Endothelial cell (in vitro differentiated cells): ENCODE measurements around the gene SLC16A6. TPM values are rescaled to one million over a fixed set of nuclear protein-coding genes. Genes with fewer than 3 reads are reported as not detected.
"Not testable (repeated sequence)": the region's sequence is repeated elsewhere in the genome, so short reads cannot be mapped to it uniquely, and the experiment has no call there.

ENCODE experiments used
- DNase-seq: peaks from one replicate; pipeline ENCODE4 v3.0.0; 2021; ENCODE audit warnings: low spot score
- H3K27ac Mint-ChIP-seq: one replicate; pipeline ENCODE4 v1.8.0; 2021; ENCODE audit warnings: mixed read lengths, inconsistent platforms; ENCODE audit not compliant: unreplicated experiment
- H3K27me3 Mint-ChIP-seq: one replicate; pipeline ENCODE4 v1.8.0; 2021; ENCODE audit warnings: mild to moderate bottlenecking, moderate library complexity, mixed read lengths, inconsistent platforms; ENCODE audit not compliant: unreplicated experiment
- H3K36me3 Mint-ChIP-seq: one replicate; pipeline ENCODE4 v1.8.0; 2021; ENCODE audit warnings: mild to moderate bottlenecking, low read depth, mixed read lengths, inconsistent platforms; ENCODE audit not compliant: unreplicated experiment
- H3K4me1 Mint-ChIP-seq: one replicate; pipeline ENCODE4 v1.8.0; 2021; ENCODE audit warnings: mild to moderate bottlenecking, mixed read lengths, inconsistent platforms; ENCODE audit not compliant: unreplicated experiment
- H3K4me3 Mint-ChIP-seq: one replicate; pipeline ENCODE4 v1.8.0; 2021; ENCODE audit warnings: mild to moderate bottlenecking, mixed read lengths, inconsistent platforms; ENCODE audit not compliant: unreplicated experiment
- H3K9me3 Mint-ChIP-seq: one replicate; pipeline ENCODE4 v1.8.0; 2021; ENCODE audit warnings: mixed read lengths, inconsistent platforms; ENCODE audit not compliant: unreplicated experiment
- total RNA-seq: library from RNA; stranded (reverse); fragmentation: NEBNext Ultra II Directional; extraction: Animal tissue kit (Norgen Biotek cat#: 25700); gene quantifications from one replicate; pipeline ENCODE4 v1.2.1, GENCODE V29; 2021; ENCODE audit not compliant: unreplicated experiment
- TF ChIP-seq, protein P1 (sequence below): fragments of 200-600 bp; sonication (generic); IDR thresholded peaks from one replicate; pipeline ENCODE4 v1.5.0; 2021; ENCODE audit warnings: antibody characterized with exemption; ENCODE audit not compliant: unreplicated experiment

The SLC16A6 gene
- total RNA-seq, 1 donor from 2014 or later, result 2.4 TPM

DNA sequence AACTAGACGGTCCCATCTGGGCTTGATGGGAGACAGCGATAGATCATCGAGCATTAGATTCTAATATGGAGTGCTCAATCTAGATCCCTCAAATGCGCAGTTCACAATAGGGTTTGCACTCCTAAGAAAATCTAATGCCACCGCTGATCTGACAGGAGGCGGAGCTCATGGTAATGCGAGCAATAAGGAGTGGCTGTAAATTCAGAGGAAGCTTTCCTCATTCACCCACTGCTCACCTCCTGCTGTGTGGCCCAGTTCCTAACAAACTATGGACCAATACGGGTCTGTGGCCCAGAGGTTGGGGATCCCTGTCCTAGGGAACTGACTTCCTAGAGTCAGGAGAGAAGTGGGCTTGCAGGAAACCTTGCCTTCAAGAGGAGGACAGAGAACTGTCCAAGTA, 68.3 kb downstream of the SLC16A6 start:
- Mint-ChIP-seq H3K27me3 (peaks cover 2% of the 10 kb centered on the region), H3K9me3 (no peaks in the 10 kb centered on the region), H3K4me1 (peaks cover 5% of the 10 kb centered on the region), H3K4me3 (no peak overlapping the region), H3K27ac (no peak overlapping the region), H3K36me3 (peaks cover 6% of the 10 kb centered on the region)
- DNase-seq, result no peak
- TF ChIP-seq, protein P1, sequence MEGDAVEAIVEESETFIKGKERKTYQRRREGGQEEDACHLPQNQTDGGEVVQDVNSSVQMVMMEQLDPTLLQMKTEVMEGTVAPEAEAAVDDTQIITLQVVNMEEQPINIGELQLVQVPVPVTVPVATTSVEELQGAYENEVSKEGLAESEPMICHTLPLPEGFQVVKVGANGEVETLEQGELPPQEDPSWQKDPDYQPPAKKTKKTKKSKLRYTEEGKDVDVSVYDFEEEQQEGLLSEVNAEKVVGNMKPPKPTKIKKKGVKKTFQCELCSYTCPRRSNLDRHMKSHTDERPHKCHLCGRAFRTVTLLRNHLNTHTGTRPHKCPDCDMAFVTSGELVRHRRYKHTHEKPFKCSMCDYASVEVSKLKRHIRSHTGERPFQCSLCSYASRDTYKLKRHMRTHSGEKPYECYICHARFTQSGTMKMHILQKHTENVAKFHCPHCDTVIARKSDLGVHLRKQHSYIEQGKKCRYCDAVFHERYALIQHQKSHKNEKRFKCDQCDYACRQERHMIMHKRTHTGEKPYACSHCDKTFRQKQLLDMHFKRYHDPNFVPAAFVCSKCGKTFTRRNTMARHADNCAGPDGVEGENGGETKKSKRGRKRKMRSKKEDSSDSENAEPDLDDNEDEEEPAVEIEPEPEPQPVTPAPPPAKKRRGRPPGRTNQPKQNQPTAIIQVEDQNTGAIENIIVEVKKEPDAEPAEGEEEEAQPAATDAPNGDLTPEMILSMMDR, result no peak

DNA sequence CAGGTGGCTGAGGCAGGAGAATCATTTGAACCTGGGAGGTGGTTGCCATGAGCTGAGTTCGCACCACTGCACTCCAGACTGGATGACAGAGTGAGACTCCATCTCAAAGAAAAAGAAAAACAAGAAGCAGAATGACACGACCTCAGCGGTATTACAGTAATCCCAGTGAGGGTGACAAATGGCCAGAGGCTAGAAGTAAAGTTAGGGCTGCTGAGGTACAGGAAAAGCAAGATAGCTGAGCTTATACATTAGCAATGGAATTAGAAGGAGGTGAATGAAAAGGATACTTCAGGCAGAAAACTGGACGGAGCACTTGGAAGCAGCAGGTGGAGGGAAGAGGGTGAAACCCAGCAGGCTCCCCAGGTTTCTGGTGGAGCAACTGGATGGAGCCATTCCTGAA, 69.1 kb downstream of the SLC16A6 start:
- TF ChIP-seq, protein P1, result no peak
- Mint-ChIP-seq H3K36me3 (peaks cover 3% of the 10 kb centered on the region), H3K27me3 (peaks cover 2% of the 10 kb centered on the region), H3K4me1 (peaks cover 5% of the 10 kb centered on the region), H3K9me3 (no peaks in the 10 kb centered on the region), H3K4me3 (no peak overlapping the region), H3K27ac (no peak overlapping the region)
- DNase-seq, result no peak

DNA sequence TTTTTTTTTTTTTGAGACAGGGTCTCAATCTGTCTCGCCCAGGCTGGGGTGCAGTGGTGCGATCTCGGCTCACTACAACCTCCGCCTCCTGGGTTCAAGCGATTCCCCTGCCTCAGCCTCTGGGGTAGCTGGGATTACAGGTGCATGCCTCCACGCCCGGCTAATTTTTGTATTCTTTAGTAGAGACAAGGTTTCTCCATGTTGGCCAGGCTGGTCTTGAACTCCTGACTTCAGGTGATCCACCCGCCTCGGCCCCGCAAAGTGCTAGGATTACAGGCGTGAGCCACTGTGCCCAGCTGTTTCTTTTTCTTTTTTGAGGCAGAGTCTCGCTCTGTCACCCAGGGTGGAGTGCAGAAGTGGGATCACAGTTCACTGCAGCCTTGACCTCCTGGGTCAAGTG, 70.1 kb downstream of the SLC16A6 start:
- not testable (repeated sequence) for H3K4me3 Mint-ChIP-seq, H3K27ac Mint-ChIP-seq

DNA sequence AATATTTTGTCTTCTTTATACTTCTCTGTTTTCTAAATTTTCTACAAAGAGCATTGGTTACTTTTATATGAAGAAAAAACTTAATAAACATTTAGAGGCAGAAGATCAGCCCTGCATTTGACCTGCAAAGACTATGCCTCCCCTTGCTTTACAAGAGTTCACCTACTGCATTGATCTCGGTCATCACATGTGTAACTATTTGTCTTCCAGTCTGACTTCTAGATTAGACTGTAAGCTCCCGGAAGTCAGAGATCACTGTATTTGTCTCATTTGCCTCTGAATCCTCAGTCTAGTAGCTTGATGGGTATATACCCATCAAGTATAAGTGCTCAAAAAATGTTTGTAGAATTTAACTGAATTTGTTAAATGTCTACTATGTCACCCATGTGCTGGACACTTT, 70.7 kb downstream of the SLC16A6 start:
- H3K27ac Mint-ChIP-seq, H3K4me3 Mint-ChIP-seq, DNase-seq, H3K36me3 Mint-ChIP-seq, H3K27me3 Mint-ChIP-seq, H3K9me3 Mint-ChIP-seq, H3K4me1 Mint-ChIP-seq: not testable (repeated sequence)

More for the DNA sequence above, 70.1 kb downstream of the SLC16A6 start:
- DNase-seq, H3K27me3 Mint-ChIP-seq, H3K36me3 Mint-ChIP-seq, H3K4me1 Mint-ChIP-seq, H3K9me3 Mint-ChIP-seq: not testable (repeated sequence)

DNA sequence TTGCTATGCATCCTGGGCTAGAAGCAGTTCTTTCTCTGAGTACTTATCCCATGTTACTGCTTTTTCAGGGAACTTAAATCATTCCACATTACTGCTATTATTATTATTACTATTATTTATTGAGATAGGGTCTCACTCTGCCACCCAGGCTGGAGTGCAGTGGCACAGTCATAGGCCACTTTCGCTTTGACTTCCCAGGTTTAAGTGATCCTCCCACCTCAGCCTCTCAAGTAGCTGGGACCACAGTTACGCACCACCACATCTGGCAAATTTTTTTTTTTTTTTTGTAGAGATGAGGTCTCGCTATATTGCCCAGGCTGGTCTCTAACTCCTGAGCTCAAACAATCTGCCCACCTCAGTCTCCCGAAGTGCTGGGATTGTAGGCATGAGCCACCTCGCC, 71.5 kb downstream of the SLC16A6 start:
- H3K4me1 Mint-ChIP-seq, H3K36me3 Mint-ChIP-seq, H3K4me3 Mint-ChIP-seq, DNase-seq, H3K27ac Mint-ChIP-seq, H3K27me3 Mint-ChIP-seq, H3K9me3 Mint-ChIP-seq: not testable (repeated sequence)

Other genes starting within 250 kb of the SLC16A6 start
- gene AMZ2, start 43.1 kb downstream of the SLC16A6 start, total RNA-seq, result 70.3 TPM
- gene ARSG, start 368 bp upstream of the SLC16A6 start, total RNA-seq, result 9.8 TPM
- 98.0 TPM for gene WIPI1, start 166.4 kb upstream of the SLC16A6 start, total RNA-seq
- gene PRKAR1A, start 221.3 kb upstream of the SLC16A6 start, total RNA-seq, result 248 TPM